Loucy (cell line): ENCODE measurements around the gene UQCC2.

Source experiments
- H2AFZ ChIP-seq: fragments of 200-600 bp; sonication (generic); 2 replicates; pipeline ENCODE4 v1.6.0; 2016; ENCODE audit warnings: antibody characterized with exemption, mild to moderate bottlenecking, low read length, moderate library complexity
- H3F3A ChIP-seq: fragments of 200-600 bp; 2 replicates; pipeline ENCODE4 v1.6.0; 2016; ENCODE audit warnings: antibody characterized with exemption, low read depth, mild to moderate bottlenecking
- H3K27me3 ChIP-seq: fragments of 200-600 bp; sonication (generic); 2 replicates; pipeline ENCODE4 v1.6.1; 2014; ENCODE audit warnings: low read length, mild to moderate bottlenecking; ENCODE audit not compliant: insufficient read depth, poor library complexity, severe bottlenecking
- H3K36me3 ChIP-seq: fragments of 200-600 bp; sonication (generic); 2 replicates; pipeline ENCODE4 v1.6.1; 2016; ENCODE audit warnings: low read length; ENCODE audit not compliant: insufficient read depth
- H3K4me1 ChIP-seq: fragments of 200-600 bp; sonication (generic); 2 replicates; pipeline ENCODE4 v1.5.1; 2014; ENCODE audit warnings: low read length, mild to moderate bottlenecking; ENCODE audit not compliant: insufficient read depth, poor library complexity, severe bottlenecking
- H3K4me2 ChIP-seq: fragments of 200-600 bp; sonication (generic); 2 replicates; pipeline ENCODE4 v1.6.0; 2014; ENCODE audit warnings: antibody characterized with exemption, low read length, low read depth, mild to moderate bottlenecking; ENCODE audit not compliant: poor library complexity, severe bottlenecking
- H3K4me3 ChIP-seq: fragments of 200-600 bp; sonication (generic); 2 replicates; pipeline ENCODE4 v1.5.1; 2014; ENCODE audit warnings: low read length, mild to moderate bottlenecking, mixed read lengths; ENCODE audit not compliant: poor library complexity, severe bottlenecking
- H3K79me2 ChIP-seq: fragments of 200-600 bp; sonication (generic); 2 replicates; pipeline ENCODE4 v1.6.1; 2014; ENCODE audit warnings: low read length; ENCODE audit not compliant: insufficient read depth
- H3K9ac ChIP-seq: fragments of 200-600 bp; sonication (generic); 2 replicates; pipeline ENCODE4 v1.6.0; 2014; ENCODE audit warnings: mild to moderate bottlenecking, low read depth, low read length, moderate library complexity; ENCODE audit not compliant: poor library complexity, severe bottlenecking
- H3K9me2 ChIP-seq: fragments of 200-600 bp; sonication (generic); replicated peaks from 2 replicates; pipeline ENCODE4 v1.6.1; 2016; ENCODE audit warnings: low read depth, low read length, mixed read lengths
- H3K9me3 ChIP-seq: fragments of 200-600 bp; sonication (generic); 2 replicates; pipeline ENCODE4 v1.6.1; 2014; ENCODE audit warnings: mild to moderate bottlenecking, antibody characterized with exemption, low read length, low read depth; ENCODE audit not compliant: insufficient read depth
- H4K20me1 ChIP-seq: fragments of 200-600 bp; sonication (generic); 2 replicates; pipeline ENCODE4 v1.6.0; 2014; ENCODE audit warnings: antibody characterized with exemption, low read length, mild to moderate bottlenecking; ENCODE audit not compliant: insufficient read depth, poor library complexity, severe bottlenecking
- EZH2phosphoT487 ChIP-seq: fragments of 200-600 bp; IDR thresholded peaks from 2 replicates; pipeline ENCODE4 v1.6.1; 2018; ENCODE audit warnings: antibody characterized with exemption, mild to moderate bottlenecking, moderate library complexity, borderline replicate concordance
- TF ChIP-seq, protein P1 (sequence below): fragments of 200-600 bp; sonication (generic); conservative IDR thresholded peaks from 2 replicates; pipeline ENCODE4 v1.5.1; 2014; ENCODE audit warnings: mild to moderate bottlenecking, antibody characterized with exemption, low read length

Gene UQCC2

DNA sequence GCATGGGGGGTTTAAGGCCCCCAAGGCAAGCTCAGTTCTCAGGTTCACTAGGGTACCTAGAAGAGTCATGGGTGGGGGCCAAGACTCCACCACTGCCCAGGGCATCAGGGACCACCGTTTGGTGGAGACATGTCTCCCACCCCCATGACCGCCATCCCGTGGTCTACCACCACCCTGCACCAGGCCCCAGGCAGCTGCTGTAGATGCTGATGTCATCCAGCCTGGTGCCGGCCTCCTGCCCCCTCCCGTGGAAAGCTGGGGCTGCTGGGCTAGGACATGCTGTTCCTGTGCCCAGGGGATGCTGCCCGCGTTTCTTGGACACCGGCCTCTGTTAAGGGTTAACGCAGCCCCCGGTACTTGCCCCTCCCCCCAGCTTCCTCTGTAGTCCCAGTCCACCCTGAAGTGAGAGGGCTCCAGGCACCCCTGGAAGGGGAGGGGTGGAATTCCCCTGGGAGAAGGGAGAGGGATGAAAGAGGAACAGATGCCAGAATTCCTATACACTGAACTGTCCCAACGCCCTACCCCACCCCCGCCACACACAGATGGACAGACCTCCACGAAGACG lies 34.6 kb upstream of the UQCC2 start:
- H3K4me3 ChIP-seq = no peak overlapping the region
- no peaks in the 10 kb centered on the region for H3K9me2 ChIP-seq
- H3K27me3 ChIP-seq = no peaks in the 10 kb centered on the region
- no peaks in the 10 kb centered on the region for H3F3A ChIP-seq
- no peak overlapping the region for H2AFZ ChIP-seq
- H3K79me2 ChIP-seq = no peaks in the 10 kb centered on the region
- TF ChIP-seq EZH2phosphoT487 = no peak
- TF ChIP-seq, protein P1, sequence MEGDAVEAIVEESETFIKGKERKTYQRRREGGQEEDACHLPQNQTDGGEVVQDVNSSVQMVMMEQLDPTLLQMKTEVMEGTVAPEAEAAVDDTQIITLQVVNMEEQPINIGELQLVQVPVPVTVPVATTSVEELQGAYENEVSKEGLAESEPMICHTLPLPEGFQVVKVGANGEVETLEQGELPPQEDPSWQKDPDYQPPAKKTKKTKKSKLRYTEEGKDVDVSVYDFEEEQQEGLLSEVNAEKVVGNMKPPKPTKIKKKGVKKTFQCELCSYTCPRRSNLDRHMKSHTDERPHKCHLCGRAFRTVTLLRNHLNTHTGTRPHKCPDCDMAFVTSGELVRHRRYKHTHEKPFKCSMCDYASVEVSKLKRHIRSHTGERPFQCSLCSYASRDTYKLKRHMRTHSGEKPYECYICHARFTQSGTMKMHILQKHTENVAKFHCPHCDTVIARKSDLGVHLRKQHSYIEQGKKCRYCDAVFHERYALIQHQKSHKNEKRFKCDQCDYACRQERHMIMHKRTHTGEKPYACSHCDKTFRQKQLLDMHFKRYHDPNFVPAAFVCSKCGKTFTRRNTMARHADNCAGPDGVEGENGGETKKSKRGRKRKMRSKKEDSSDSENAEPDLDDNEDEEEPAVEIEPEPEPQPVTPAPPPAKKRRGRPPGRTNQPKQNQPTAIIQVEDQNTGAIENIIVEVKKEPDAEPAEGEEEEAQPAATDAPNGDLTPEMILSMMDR = no peak
- H3K9ac ChIP-seq = no peak overlapping the region
- no peak overlapping the region for H3K4me2 ChIP-seq
- H3K4me1 ChIP-seq = peaks cover 18% of the 10 kb centered on the region
- no peaks in the 10 kb centered on the region for H3K36me3 ChIP-seq
- H4K20me1 ChIP-seq = no peaks in the 10 kb centered on the region
- H3K9me3 ChIP-seq = no peaks in the 10 kb centered on the region

GRCh38 chr6:33745548-33745947 lies 34.0 kb upstream of the UQCC2 start:
- no peaks in the 10 kb centered on the region for H3K9me3 ChIP-seq
- no peaks in the 10 kb centered on the region for H3K9me2 ChIP-seq
- H3K4me3 ChIP-seq = no peak overlapping the region
- peak overlapping the region; percentile 59 for H3K9ac ChIP-seq
- H2AFZ ChIP-seq = no peak overlapping the region
- H3K4me2 ChIP-seq = no peak overlapping the region
- no peaks in the 10 kb centered on the region for H4K20me1 ChIP-seq
- peaks cover 18% of the 10 kb centered on the region for H3K4me1 ChIP-seq
- H3K79me2 ChIP-seq = no peaks in the 10 kb centered on the region
- H3K36me3 ChIP-seq = no peaks in the 10 kb centered on the region
- H3K27me3 ChIP-seq = no peaks in the 10 kb centered on the region
- TF ChIP-seq EZH2phosphoT487 = no peak
- TF ChIP-seq, protein P1 = no peak
- no peaks in the 10 kb centered on the region for H3F3A ChIP-seq

DNA sequence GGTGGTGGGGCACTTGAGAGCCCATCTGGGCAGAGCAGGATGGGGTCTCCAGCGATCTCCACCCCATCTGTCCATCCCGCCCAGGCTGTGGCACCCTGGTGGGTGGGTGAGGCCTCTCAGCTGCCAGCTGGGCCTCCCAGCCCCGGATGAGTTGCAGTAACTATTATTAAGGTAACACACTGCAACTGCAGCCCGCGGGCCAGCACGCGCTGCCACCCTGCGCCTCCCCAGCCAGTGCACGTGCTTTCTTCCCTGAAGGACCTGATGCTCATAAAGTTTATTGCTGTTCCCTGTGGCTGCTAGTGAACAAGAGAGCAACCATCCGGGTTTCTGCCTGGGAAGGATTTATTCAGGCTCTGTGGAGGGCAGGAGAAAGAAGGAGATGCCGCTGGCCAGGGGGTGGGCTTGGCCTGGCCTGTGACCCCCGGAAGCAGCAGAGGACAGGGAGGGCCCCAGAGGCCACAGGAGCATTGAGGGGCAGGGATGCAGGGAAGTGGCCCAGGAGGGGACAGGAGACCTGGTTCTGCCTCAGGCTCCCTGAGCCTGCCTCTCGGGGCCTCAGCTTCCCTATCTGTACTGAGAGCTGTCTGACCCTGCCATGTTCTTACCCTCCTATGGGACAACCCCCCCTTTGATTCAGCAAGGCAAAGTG lies 33.5 kb upstream of the UQCC2 start:
- no peak overlapping the region for H3K4me2 ChIP-seq
- no peak overlapping the region for H3K4me3 ChIP-seq
- no peaks in the 10 kb centered on the region for H3K9me3 ChIP-seq
- H3K36me3 ChIP-seq = no peaks in the 10 kb centered on the region
- H3K9ac ChIP-seq = peak overlapping the region; percentile 59
- H3K9me2 ChIP-seq = no peaks in the 10 kb centered on the region
- no peaks in the 10 kb centered on the region for H3K79me2 ChIP-seq
- no peaks in the 10 kb centered on the region for H3F3A ChIP-seq
- peaks cover 18% of the 10 kb centered on the region for H3K4me1 ChIP-seq
- TF ChIP-seq EZH2phosphoT487 = no peak
- TF ChIP-seq, protein P1 = no peak
- H2AFZ ChIP-seq = no peak overlapping the region
- H4K20me1 ChIP-seq = no peaks in the 10 kb centered on the region
- H3K27me3 ChIP-seq = no peaks in the 10 kb centered on the region
